Neuronal stem cell (in vitro differentiated cells): ENCODE data around the gene RNASE13.

Source experiments
- DNase-seq: peaks from one replicate; pipeline ENCODE4 v3.0.0-alpha.2; 2013; ENCODE audit warnings: low spot score
- H2AFZ ChIP-seq: one replicate; pipeline ENCODE4 v1.6.1; 2013; ENCODE audit warnings: mild to moderate bottlenecking, low read length, inconsistent platforms
- H2AK5ac ChIP-seq: 2 replicates; pipeline ENCODE4 v1.6.1; 2013; ENCODE audit warnings: low read depth, mild to moderate bottlenecking, inconsistent platforms, low read length, moderate library complexity, mixed read lengths
- H2BK120ac ChIP-seq: 2 replicates; pipeline ENCODE4 v1.6.1; 2013; ENCODE audit warnings: low read depth, mild to moderate bottlenecking, inconsistent platforms, low read length, moderate library complexity, mixed read lengths
- H2BK12ac ChIP-seq: one replicate; pipeline ENCODE4 v1.6.1; 2013; ENCODE audit warnings: low read length, inconsistent platforms
- H2BK15ac ChIP-seq: 2 replicates; pipeline ENCODE4 v1.6.1; 2013; ENCODE audit warnings: mild to moderate bottlenecking, low read length, inconsistent platforms, mixed read lengths
- H2BK5ac ChIP-seq: one replicate; pipeline ENCODE4 v1.6.1; 2013; ENCODE audit warnings: inconsistent platforms, mild to moderate bottlenecking, low read length, moderate library complexity
- H3K14ac ChIP-seq: one replicate; pipeline ENCODE4 v1.6.1; 2013; ENCODE audit warnings: low read length, inconsistent platforms
- H3K18ac ChIP-seq: 2 replicates; pipeline ENCODE4 v1.6.1; 2013; ENCODE audit warnings: low read length, inconsistent platforms
- H3K23ac ChIP-seq: 2 replicates; pipeline ENCODE4 v1.6.1; 2013; ENCODE audit warnings: low read depth, mild to moderate bottlenecking, mixed read lengths, low read length, inconsistent platforms; ENCODE audit not compliant: poor library complexity
- H3K27ac ChIP-seq: replicated peaks from 3 replicates; pipeline ENCODE4 v1.5.1; 2013; ENCODE audit warnings: low read length, inconsistent platforms
- H3K27me3 ChIP-seq, 3 experiments: 2 replicates each; pipeline ENCODE4 v1.6.1; 2013; ENCODE audit warnings: low read length in 3 of 3, mild to moderate bottlenecking in 2 of 3, inconsistent platforms in 1 of 3, low read depth in 1 of 3, mixed read lengths in 1 of 3, moderate library complexity in 1 of 3; ENCODE audit not compliant: control insufficient read depth in 3 of 3, insufficient read depth in 3 of 3
- H3K36me3 ChIP-seq, 2 donors: replicated peaks in 1 of 2; 2 replicates each; pipeline ENCODE4 v1.6.1; 2013; ENCODE audit warnings: low read length in 2 of 2; ENCODE audit not compliant: control insufficient read depth in 2 of 2, insufficient read depth in 2 of 2
- H3K4ac ChIP-seq: 2 replicates; pipeline ENCODE4 v1.6.1; 2013; ENCODE audit warnings: inconsistent platforms, mild to moderate bottlenecking, low read length, moderate library complexity
- H3K4me1 ChIP-seq, 2 donors: 1 replicate in 1 of 2; 2 replicates in 1 of 2; pipeline ENCODE4 v1.6.1; 2013; ENCODE audit warnings: low read length in 2 of 2, low read depth in 1 of 2; ENCODE audit not compliant: control insufficient read depth in 2 of 2, insufficient read depth in 1 of 2
- H3K4me2 ChIP-seq: one replicate; pipeline ENCODE4 v1.6.1; 2013; ENCODE audit warnings: mild to moderate bottlenecking, low read length, inconsistent platforms; ENCODE audit not compliant: insufficient read depth, poor library complexity, severe bottlenecking
- H3K4me3 ChIP-seq, 2 donors: 2 replicates each; pipeline ENCODE4 v1.5.1; 2013; ENCODE audit warnings: low read length in 2 of 2, mild to moderate bottlenecking in 2 of 2, inconsistent platforms in 1 of 2, moderate library complexity in 1 of 2
- H3K79me1 ChIP-seq: one replicate; pipeline ENCODE4 v1.6.1; 2013; ENCODE audit warnings: low read depth, mild to moderate bottlenecking, inconsistent platforms, low read length, moderate library complexity
- H3K9ac ChIP-seq: one replicate; pipeline ENCODE4 v1.6.1; 2013; ENCODE audit warnings: mild to moderate bottlenecking, low read depth, low read length, inconsistent platforms; ENCODE audit not compliant: poor library complexity
- H3K9me3 ChIP-seq, 2 donors: replicated peaks in 1 of 2; 2 replicates each; pipeline versions ENCODE3 to v1.6.1; 2013; ENCODE audit warnings: low read length in 2 of 2, mild to moderate bottlenecking in 2 of 2, inconsistent platforms in 1 of 2, low read depth in 1 of 2, mixed read lengths in 1 of 2, moderate library complexity in 1 of 2; ENCODE audit not compliant: control insufficient read depth in 2 of 2, insufficient read depth in 1 of 2
- H4K8ac ChIP-seq: one replicate; pipeline ENCODE4 v1.6.1; 2013; ENCODE audit warnings: low read depth, mild to moderate bottlenecking, inconsistent platforms, low read length, moderate library complexity
- H4K91ac ChIP-seq: one replicate; pipeline ENCODE4 v1.6.1; 2013; ENCODE audit warnings: low read length, low read depth, mild to moderate bottlenecking, inconsistent platforms; ENCODE audit not compliant: poor library complexity
- WGBS, 2 donors: extraction: QIAGEN DNeasy Blood & Tissue Kit; methylation state at CpG; one replicate each; pipeline ENCODE4 v1.1.7; 2013; ENCODE audit warnings: missing lambda C conversion rate in 2 of 2, mixed read lengths in 1 of 2; ENCODE audit not compliant: insufficient read length in 2 of 2, insufficient replicate concordance in 1 of 2; ENCODE audit errors: extremely low coverage in 2 of 2; 5-methylcytosine and 5-hydroxymethylcytosine counted together

Gene RNASE13

GRCh38 chr14:21050597-21050996, 16.0 kb upstream of the RNASE13 start:
- Histone ChIP-seq H2BK120ac (no peak overlapping the region), H2AFZ (no peak overlapping the region), H2BK5ac (no peak overlapping the region), H3K36me3 (no peaks in the 10 kb centered on the region), H3K4me3 (no peak overlapping the region), H3K27ac (no peak overlapping the region), H2AK5ac (no peak overlapping the region), H3K18ac (no peak overlapping the region), H4K8ac (no peak overlapping the region), H3K9me3 (no peaks in the 10 kb centered on the region), H3K14ac (no peak overlapping the region), H3K4me1 (no peaks in the 10 kb centered on the region), H3K79me1 (no peaks in the 10 kb centered on the region), H2BK12ac (no peak overlapping the region), H3K4me2 (no peak overlapping the region), H3K9ac (no peak overlapping the region), H2BK15ac (no peak overlapping the region), H4K91ac (no peak overlapping the region), H3K27me3 (peaks cover 0 to 21% (median 0%) of the 10 kb centered on the region in 3 experiments), H3K23ac (no peak overlapping the region), H3K4ac (no peak overlapping the region)
- no peak for DNase-seq
- WGBS, 2 donors: no CpG with 5 or more reads among the region's 3 CpGs

- no CpG with 5 or more reads among the region's 3 CpGs for WGBS, 2 donors
- Histone ChIP-seq H2BK120ac (no peak overlapping the region), H4K8ac (no peak overlapping the region), H3K18ac (no peak overlapping the region), H2AK5ac (no peak overlapping the region), H3K4me2 (no peak overlapping the region), H3K27me3 (peaks cover 0 to 23% (median 0%) of the 10 kb centered on the region in 3 experiments), H3K4me1 (no peaks in the 10 kb centered on the region), H3K9ac (no peak overlapping the region), H2AFZ (no peak overlapping the region), H3K36me3 (no peaks in the 10 kb centered on the region), H3K14ac (no peak overlapping the region), H4K91ac (no peak overlapping the region), H3K23ac (no peak overlapping the region), H3K79me1 (no peaks in the 10 kb centered on the region), H2BK15ac (no peak overlapping the region), H3K9me3 (no peaks in the 10 kb centered on the region), H3K4me3 (no peak overlapping the region), H2BK12ac (no peak overlapping the region), H2BK5ac (no peak overlapping the region), H3K4ac (no peak overlapping the region), H3K27ac (no peak overlapping the region)
- no peak for DNase-seq
Measured at GRCh38 chr14:21049271-21049673, 14.7 kb upstream of the RNASE13 start.

GRCh38 chr14:21048638-21049037, 14.0 kb upstream of the RNASE13 start:
- Histone ChIP-seq H2AFZ (no peak overlapping the region), H2BK5ac (no peak overlapping the region), H3K4ac (no peak overlapping the region), H3K23ac (no peak overlapping the region), H3K4me3 (no peak overlapping the region), H3K36me3 (no peaks in the 10 kb centered on the region), H3K4me2 (no peak overlapping the region), H4K8ac (no peak overlapping the region), H3K9me3 (no peaks in the 10 kb centered on the region), H3K27ac (no peak overlapping the region), H2AK5ac (no peak overlapping the region), H3K9ac (no peak overlapping the region), H3K4me1 (no peaks in the 10 kb centered on the region), H3K27me3 (peaks cover 0 to 30% (median 0%) of the 10 kb centered on the region in 3 experiments), H3K79me1 (no peaks in the 10 kb centered on the region), H3K18ac (no peak overlapping the region), H2BK12ac (no peak overlapping the region), H2BK15ac (no peak overlapping the region), H2BK120ac (no peak overlapping the region), H4K91ac (no peak overlapping the region), H3K14ac (no peak overlapping the region)
- no peak for DNase-seq
- WGBS, 2 donors: no CpG with 5 or more reads among the region's 2 CpGs

- Histone ChIP-seq H3K27ac (no peak overlapping the region), H3K18ac (no peak overlapping the region), H2BK120ac (no peak overlapping the region), H2BK5ac (no peak overlapping the region), H3K79me1 (no peaks in the 10 kb centered on the region), H4K91ac (no peak overlapping the region), H3K9me3 (no peaks in the 10 kb centered on the region), H3K4me1 (no peaks in the 10 kb centered on the region), H3K14ac (no peak overlapping the region), H3K4me2 (no peak overlapping the region), H2BK12ac (no peak overlapping the region), H3K23ac (no peak overlapping the region), H2AK5ac (no peak overlapping the region), H3K36me3 (no peaks in the 10 kb centered on the region), H3K27me3 (peaks cover 0 to 41% (median 0%) of the 10 kb centered on the region in 3 experiments), H3K4ac (no peak overlapping the region), H4K8ac (no peak overlapping the region), H2BK15ac (no peak overlapping the region), H3K4me3 (no peak overlapping the region), H2AFZ (no peak overlapping the region), H3K9ac (no peak overlapping the region)
- DNase-seq: no peak
- WGBS, 2 donors: no CpG with 5 or more reads among the region's 2 CpGs
Measured at GRCh38 chr14:21047378-21047781, 12.8 kb upstream of the RNASE13 start.
